ENCODE results near the gene MRPL9. TPM values are rescaled to one million over a fixed set of nuclear protein-coding genes. Genes with fewer than 3 reads are reported as not detected.
A peak's percentile ranks its signal among the peaks of the same experiment; 100 is the strongest.

MRPL9 gene
- total RNA-seq, 1 experiment from 2014 or later, result 80.9 TPM

GRCh38 chr1:151720974-151721787 lies 42.1 kb downstream of the MRPL9 start, which contains the start of gene RIIAD1:
Gene RIIAD1, plus strand, starts transcription at chr1:151721522. Its CDS starts 15 bp downstream, at chr1:151721537.
- no peaks in the 10 kb centered on the region for H3K79me2 ChIP-seq (ENCODE audit: low read depth)
- DNase-seq, result no peak
- H3K4me2 ChIP-seq, result peak within 1 kb of the TSS; percentile 34; the same call in 1 of the 2 replicates
- H3K36me3 ChIP-seq (ENCODE audit: low read depth), result no peaks in the 10 kb centered on the region
- BruUV-seq (replicated peaks), result no TSS peak
- ChIA-PET CTCF (interaction anchor here (0.7 kb wide), 1 partner anchor 14 kb away, joined by 3 read pairs; no protein-coding TSS in a partner anchor), POLR2A (ENCODE audit: unreplicated experiment) (no interaction called here)
- H3K27me3 ChIP-seq (ENCODE audit: insufficient read depth, low read depth), result peaks cover 25% of the 10 kb centered on the region
- peaks cover 13% of the 10 kb centered on the region; the same call in 1 of the 2 replicates for H3F3A ChIP-seq (ENCODE audit: insufficient read depth, low read depth)
- no peak for TF ChIP-seq EZH2 (IDR thresholded peaks at IDR 0.05; ENCODE audit: low read depth)
- TF ChIP-seq CTCF (conservative IDR thresholded peaks at IDR 0.05), result no peak
- H3K4me3 ChIP-seq, result no peak within 1 kb of the TSS
- no peaks in the 10 kb centered on the region for H4K20me1 ChIP-seq (ENCODE audit: insufficient read depth)
- H3K9me2 ChIP-seq (ENCODE audit: insufficient read depth), result no peaks in the 10 kb centered on the region
- no peak within 1 kb of the TSS for H2AFZ ChIP-seq
- no peak within 1 kb of the TSS for H3K27ac ChIP-seq
- no peaks in the 10 kb centered on the region for H3K9me3 ChIP-seq (ENCODE audit: insufficient read depth, low read depth)
- intact Hi-C loops (cut with micrococcal nuclease; ENCODE audit: unreplicated experiment), result no loop called here
- peaks cover 6% of the 10 kb centered on the region; the same call in 1 of the 2 replicates for H3K4me1 ChIP-seq (replicated peaks; ENCODE audit: insufficient read depth)

- Histone ChIP-seq H3K36me3 (ENCODE audit: low read depth) (no peaks in the 10 kb centered on the region), H3K4me1 (replicated peaks; ENCODE audit: insufficient read depth) (peaks cover 6% of the 10 kb centered on the region; the same call in 1 of the 2 replicates), H2AFZ (no peak overlapping the region), H3K4me3 (no peak overlapping the region), H4K20me1 (ENCODE audit: insufficient read depth) (no peaks in the 10 kb centered on the region), H3K27ac (no peak overlapping the region), H3K27me3 (ENCODE audit: insufficient read depth, low read depth) (peaks cover 31% of the 10 kb centered on the region), H3F3A (ENCODE audit: insufficient read depth, low read depth) (peaks cover 13% of the 10 kb centered on the region; the same call in 1 of the 2 replicates), H3K9me3 (ENCODE audit: insufficient read depth, low read depth) (no peaks in the 10 kb centered on the region), H3K4me2 (peak overlapping the region; percentile 34; the same call in 1 of the 2 replicates), H3K9me2 (ENCODE audit: insufficient read depth) (no peaks in the 10 kb centered on the region), H3K79me2 (ENCODE audit: low read depth) (no peaks in the 10 kb centered on the region)
- intact Hi-C loops (cut with micrococcal nuclease; ENCODE audit: unreplicated experiment), result no loop called here
- DNase-seq, result no peak
- TF ChIP-seq CTCF (conservative IDR thresholded peaks at IDR 0.05), result no peak
- no peak for TF ChIP-seq EZH2 (IDR thresholded peaks at IDR 0.05; ENCODE audit: low read depth)
- BruUV-seq (replicated peaks), result no TSS peak
- POLR2A ChIA-PET (ENCODE audit: unreplicated experiment), result interaction anchor here (0.7 kb wide), 1 partner anchor 31 kb away, joined by 18 read pairs; no protein-coding TSS in a partner anchor
- CTCF ChIA-PET, result interaction anchor here (0.6 kb wide), 1 partner anchor 100 kb away, joined by 3 read pairs; no protein-coding TSS in a partner anchor
Measured at GRCh38 chr1:151720554-151720953, 42.7 kb downstream of the MRPL9 start.

- Histone ChIP-seq H3K9me2 (ENCODE audit: insufficient read depth) (no peaks in the 10 kb centered on the region), H2AFZ (no peak overlapping the region), H3K4me2 (no peak overlapping the region), H3K4me3 (no peak overlapping the region), H3K27me3 (ENCODE audit: insufficient read depth, low read depth) (peaks cover 36% of the 10 kb centered on the region), H3K9me3 (ENCODE audit: insufficient read depth, low read depth) (no peaks in the 10 kb centered on the region), H3K4me1 (replicated peaks; ENCODE audit: insufficient read depth) (peaks cover 6% of the 10 kb centered on the region; the same call in 1 of the 2 replicates), H4K20me1 (ENCODE audit: insufficient read depth) (no peaks in the 10 kb centered on the region), H3K36me3 (ENCODE audit: low read depth) (no peaks in the 10 kb centered on the region), H3K79me2 (ENCODE audit: low read depth) (no peaks in the 10 kb centered on the region), H3K27ac (no peak overlapping the region), H3F3A (ENCODE audit: insufficient read depth, low read depth) (peaks cover 13% of the 10 kb centered on the region; the same call in 1 of the 2 replicates)
- BruUV-seq (replicated peaks), result no TSS peak
- ChIA-PET CTCF (interaction anchor here (0.6 kb wide), 1 partner anchor 100 kb away, joined by 3 read pairs; no protein-coding TSS in a partner anchor), POLR2A (ENCODE audit: unreplicated experiment) (interaction anchor here (0.7 kb wide), 1 partner anchor 32 kb away, joined by 18 read pairs; no protein-coding TSS in a partner anchor)
- intact Hi-C loops (cut with micrococcal nuclease; ENCODE audit: unreplicated experiment), result no loop called here
- TF ChIP-seq CTCF (conservative IDR thresholded peaks at IDR 0.05) (no peak), EZH2 (IDR thresholded peaks at IDR 0.05; ENCODE audit: low read depth) (no peak)
- no peak for DNase-seq
Measured at GRCh38 chr1:151720125-151720524, 43.2 kb downstream of the MRPL9 start.

Measured in PC-9 (cell line).